Measurements from ENCODE around the gene STAT5B.

DNA sequence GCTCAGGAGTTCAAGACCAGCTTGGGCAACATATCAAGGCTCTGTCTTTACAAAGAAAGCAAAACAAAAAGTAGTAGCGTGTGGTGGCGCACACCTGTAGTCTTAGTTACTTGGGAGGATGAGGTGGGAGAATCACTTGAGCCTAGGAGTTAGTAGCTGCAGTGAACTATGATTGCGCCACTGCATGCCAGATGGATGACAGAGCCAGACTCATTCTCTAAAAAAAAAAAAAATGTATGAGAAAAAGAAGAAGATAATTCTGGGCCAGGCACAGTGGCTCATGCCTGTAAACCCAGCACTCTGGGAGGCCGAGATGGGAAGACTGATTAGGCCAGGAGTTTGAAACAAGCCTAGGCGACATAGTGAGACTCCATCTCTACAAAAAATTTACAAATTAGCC lies 28.5 kb downstream of the STAT5B start:
- TF ChIP-seq CTCF (IDR thresholded peaks at IDR 0.05; ENCODE audit: insufficient read depth, low read depth, low read length) (no peak), EZH2 (IDR thresholded peaks at IDR 0.05; ENCODE audit: insufficient read depth, low read length) (no peak)

Data from astrocyte (in vitro differentiated cells and primary cell).